Spinal cord (tissue), 10 donors: ENCODE measurements around the gene CAPZA1. TPM values are rescaled to one million over a fixed set of nuclear protein-coding genes. Genes with fewer than 3 reads are reported as not detected.

Experiments used
- DNase-seq, 6 donors: peaks; one replicate each; pipeline versions ENCODE4 v3.0.0 to v3.0.0-alpha.2; 2013 to 2015; ENCODE audit warnings: low spot score in 6 of 6, low read depth in 4 of 6
- H3K27ac ChIP-seq: one replicate; pipeline ENCODE4 v1.5.1; 2013; ENCODE audit warnings: low read depth, low read length, control low read depth
- H3K27me3 ChIP-seq: one replicate; pipeline ENCODE4 v1.6.1; 2013; ENCODE audit warnings: low read length; ENCODE audit not compliant: control insufficient read depth, insufficient read depth
- H3K36me3 ChIP-seq: one replicate; pipeline ENCODE4 v1.6.1; 2013; ENCODE audit warnings: low read length; ENCODE audit not compliant: control insufficient read depth, insufficient read depth
- H3K4me1 ChIP-seq: one replicate; pipeline ENCODE4 v1.6.1; 2013; ENCODE audit warnings: low read length; ENCODE audit not compliant: control insufficient read depth, insufficient read depth
- H3K4me3 ChIP-seq: one replicate; pipeline ENCODE4 v1.5.1; 2013; ENCODE audit warnings: low read depth, low read length, control low read depth
- H3K9me3 ChIP-seq: one replicate; pipeline ENCODE4 v1.6.1; 2013; ENCODE audit warnings: low read length; ENCODE audit not compliant: control insufficient read depth, insufficient read depth
- WGBS: methylation state at CpG from one replicate; pipeline ENCODE4 v1.1.5; 2013; ENCODE audit warnings: missing lambda C conversion rate; ENCODE audit not compliant: insufficient coverage; 5-methylcytosine and 5-hydroxymethylcytosine counted together
- polyA plus RNA-seq, 2 donors: library from polyadenylated mRNA; unstranded; fragments of 120-200 nt; gene quantifications; one replicate each; pipeline ENCODE4 v1.2.1, GENCODE V29; 2013; ENCODE audit not compliant: insufficient read length in 2 of 2
- small RNA-seq: library from RNA; depleted of rRNA; stranded (forward); fragments of <200 nt; gene quantifications from one replicate; pipeline ENCODE3, GENCODE V24; 2014; ENCODE audit warnings: low replicate concordance
- total RNA-seq, 2 donors: library from RNA; depleted of rRNA in 1 of 2; stranded (reverse); fragments of 120-200 nt in 1 of 2; fragments of >200 nt in 1 of 2; gene quantifications; one replicate each; pipeline versions ENCODE4 v1.2.3 to v1.2.4, GENCODE V29; 2013 to 2014
- donor health status: healthy.

Gene CAPZA1
- total and polyA plus RNA-seq, 4 donors, result 76.4 to 148 (median 98.1) TPM

DNA sequence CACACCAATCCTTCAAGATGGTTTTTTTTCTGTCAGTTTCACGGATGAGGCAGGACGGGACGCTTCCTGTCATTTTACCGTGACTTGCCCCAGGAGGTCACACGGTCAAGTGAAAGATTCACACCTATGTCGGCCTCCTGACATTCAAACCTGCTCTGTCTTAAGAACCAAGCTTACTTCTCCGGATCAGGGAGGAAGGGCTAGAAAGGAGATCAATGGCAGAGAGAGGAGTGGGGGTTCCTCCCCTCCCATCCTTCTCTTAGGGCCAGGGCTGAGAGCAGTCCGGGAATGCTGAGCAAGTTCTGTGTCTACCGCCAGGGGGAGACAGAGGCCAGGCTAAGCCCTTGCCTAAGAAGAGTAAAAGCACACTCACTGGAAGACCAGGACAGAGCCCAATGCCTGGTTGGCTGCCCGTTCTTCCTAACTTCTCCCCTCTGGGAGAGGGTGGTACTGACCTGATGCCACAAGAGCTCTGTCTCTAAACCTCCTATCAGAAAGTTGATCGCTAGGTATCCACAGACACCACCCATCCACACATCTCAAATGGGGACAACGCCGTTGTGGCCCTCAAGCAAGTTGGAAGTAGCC is 96.6 kb downstream of the CAPZA1 start:
- Histone ChIP-seq H3K9me3 (no peaks in the 10 kb centered on the region), H3K4me3 (peak overlapping the region; percentile 70), H3K36me3 (no peaks in the 10 kb centered on the region), H3K4me1 (peaks cover 39% of the 10 kb centered on the region), H3K27me3 (peaks cover 19% of the 10 kb centered on the region), H3K27ac (peak overlapping the region; percentile 13)
- 25% methylated on average over 7 of the region's 13 CpGs for WGBS
- peak in 5 of 6 donors; percentile 87 to 98 (median 92) for DNase-seq

DNA sequence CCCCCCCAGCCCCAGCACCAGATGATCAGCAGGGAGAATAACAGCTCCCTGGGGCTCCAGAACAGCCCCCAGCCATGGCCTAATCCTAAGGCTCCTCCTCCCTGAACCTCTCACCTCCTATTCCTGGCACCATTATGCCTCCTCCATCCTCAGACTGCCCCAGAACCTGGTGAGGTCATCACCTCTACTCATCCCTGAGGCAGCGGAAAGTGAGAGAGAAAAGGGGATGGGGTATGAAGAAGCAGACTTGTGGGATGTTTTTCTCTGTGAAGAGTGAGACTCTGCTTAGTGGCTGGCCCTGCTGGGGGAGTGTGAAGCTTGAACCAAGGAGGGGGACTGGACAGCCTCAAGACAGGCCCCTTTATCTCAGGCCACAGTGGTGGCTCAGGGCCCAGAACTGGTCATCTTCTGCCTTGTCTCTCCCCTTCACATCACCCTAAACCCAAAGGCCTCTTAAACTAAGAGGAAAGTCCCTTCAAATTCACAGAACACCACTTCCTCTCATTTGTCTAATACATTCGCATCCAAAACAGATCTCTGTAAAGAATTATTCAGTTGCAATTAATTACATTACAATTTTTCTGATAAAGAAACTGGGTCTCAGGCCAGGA is 97.7 kb downstream of the CAPZA1 start:
- no peak for DNase-seq
- peaks cover 19% of the 10 kb centered on the region for H3K27me3 ChIP-seq
- H3K4me3 ChIP-seq, result no peak overlapping the region
- H3K27ac ChIP-seq, result no peak overlapping the region
- peaks cover 41% of the 10 kb centered on the region for H3K4me1 ChIP-seq
- no CpG with 5 or more reads among the region's 2 CpGs for WGBS
- H3K36me3 ChIP-seq, result no peaks in the 10 kb centered on the region
- H3K9me3 ChIP-seq, result no peaks in the 10 kb centered on the region

DNA sequence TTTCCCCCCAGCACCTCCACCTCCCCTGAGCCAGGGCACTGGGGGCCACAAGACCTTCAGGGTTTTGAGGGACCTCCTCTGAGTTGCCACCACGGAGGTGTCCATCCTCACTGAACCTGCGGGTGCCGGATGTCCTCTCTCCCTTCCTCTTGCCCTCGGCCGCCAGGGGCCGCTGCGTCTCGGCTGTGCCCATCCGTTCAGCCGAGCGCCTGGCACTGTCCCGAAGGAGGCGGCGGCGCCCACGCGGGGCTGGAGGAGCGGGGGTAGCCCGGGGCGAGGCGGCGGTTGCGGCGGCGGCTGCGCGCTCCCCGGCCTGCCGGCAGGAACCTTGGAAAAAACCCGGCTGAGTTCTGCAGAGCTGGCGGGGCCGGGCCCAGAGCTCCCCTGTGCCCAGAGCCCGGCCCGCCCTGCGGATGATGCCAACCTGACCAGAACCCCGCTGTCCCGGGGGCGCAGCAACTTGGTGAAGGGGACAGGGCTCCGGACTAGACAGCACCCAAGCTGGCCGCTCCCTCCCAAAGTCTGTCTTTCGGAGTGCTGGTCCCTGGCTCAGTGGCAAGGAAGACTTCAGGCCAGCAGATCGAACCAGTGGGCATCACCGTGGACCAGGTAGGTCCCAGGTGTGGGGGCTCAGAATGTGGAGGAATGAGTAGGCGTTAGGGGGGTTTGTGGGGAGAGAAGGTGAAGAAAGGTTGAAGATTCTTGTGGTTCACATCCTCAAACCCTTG is 99.2 kb downstream of the CAPZA1 start:
- Histone ChIP-seq H3K4me3 (no peak overlapping the region), H3K27me3 (peaks cover 17% of the 10 kb centered on the region), H3K36me3 (no peaks in the 10 kb centered on the region), H3K4me1 (peaks cover 46% of the 10 kb centered on the region), H3K27ac (no peak overlapping the region), H3K9me3 (no peaks in the 10 kb centered on the region)
- 17% methylated on average over 43 of the region's 44 CpGs for WGBS
- peak in 3 of 6 donors; percentile 48 to 87 (median 79) for DNase-seq

DNA sequence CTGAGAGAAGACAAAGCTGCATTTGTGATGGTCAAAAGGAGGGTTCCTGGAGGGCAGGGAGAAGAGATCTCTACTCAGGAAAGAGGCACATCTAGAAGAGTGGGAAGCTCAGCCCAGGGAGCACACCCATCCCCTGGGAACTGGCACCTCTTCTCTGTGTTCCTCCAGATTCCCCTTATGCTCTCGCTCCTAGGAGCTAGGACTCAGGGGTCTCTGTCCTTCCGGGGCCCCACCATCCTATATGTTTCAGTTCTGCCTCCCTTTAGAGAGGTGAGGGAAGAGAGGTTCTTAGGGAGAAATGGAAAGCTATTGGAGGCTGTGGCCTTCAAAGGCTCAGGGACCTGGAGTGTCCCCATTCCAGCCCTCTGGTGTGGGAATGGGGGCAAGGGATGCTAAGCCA is 100.1 kb downstream of the CAPZA1 start:
- Histone ChIP-seq H3K27ac (no peak overlapping the region), H3K4me1 (peaks cover 38% of the 10 kb centered on the region), H3K4me3 (no peak overlapping the region), H3K36me3 (no peaks in the 10 kb centered on the region), H3K9me3 (no peaks in the 10 kb centered on the region), H3K27me3 (peaks cover 10% of the 10 kb centered on the region)
- no CpG with 5 or more reads among the region's 2 CpGs for WGBS
- no peak for DNase-seq

DNA sequence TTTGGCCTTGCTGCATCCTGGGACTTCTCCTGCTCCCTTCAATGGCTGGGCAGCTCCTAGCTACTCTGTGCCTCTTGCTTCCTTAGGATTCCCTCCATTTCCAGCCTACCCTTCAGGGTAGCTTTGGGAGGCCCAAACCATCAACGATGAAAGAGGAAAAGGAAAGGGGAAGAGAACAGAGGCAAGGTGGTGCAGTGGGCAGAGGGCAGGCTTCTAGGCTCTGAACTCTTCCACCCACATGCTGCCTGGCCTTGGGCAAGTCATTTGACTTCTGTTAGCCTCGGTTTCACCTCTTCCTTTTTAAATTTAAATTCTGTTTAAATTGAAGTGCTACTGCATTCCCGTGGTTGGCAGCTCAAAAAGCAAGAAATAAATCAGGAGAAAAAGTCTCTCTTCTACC is 101.2 kb downstream of the CAPZA1 start:
- Histone ChIP-seq H3K9me3 (no peaks in the 10 kb centered on the region), H3K36me3 (no peaks in the 10 kb centered on the region), H3K4me1 (peaks cover 30% of the 10 kb centered on the region), H3K27ac (no peak overlapping the region), H3K4me3 (no peak overlapping the region), H3K27me3 (peaks cover 9% of the 10 kb centered on the region)
- no CpG with 5 or more reads among the region's 3 CpGs for WGBS
- no peak for DNase-seq

Small RNA genes lying within 50 kb of the gene (small RNA-seq; reads per million reads assigned to genes)
- gene RNU7-70P, result not detected

Other genes with a start within 250 kb of the CAPZA1 start
- 10 to 100 TPM; 16.9 to 17.0 TPM for gene CTTNBP2NL, start 223.6 kb upstream of the CAPZA1 start, total RNA-seq
- 10 to 100 TPM; 23.6 to 25.8 TPM for gene CTTNBP2NL, start 223.6 kb upstream of the CAPZA1 start, polyA plus RNA-seq
- 10 to 100 TPM in 1 of 2 donors, 1 to 10 TPM in 1; 9.9 to 19.0 TPM for gene WNT2B, start 110.9 kb upstream of the CAPZA1 start, total RNA-seq
- gene WNT2B, start 110.9 kb upstream of the CAPZA1 start, polyA plus RNA-seq, result 10 to 100 TPM in 1 of 2 donors, 1 to 10 TPM in 1; 3.5 to 10.4 TPM
- 10 to 100 TPM; 27.6 to 40.9 TPM for gene ST7L, start 691 bp upstream of the CAPZA1 start, total RNA-seq
- 10 to 100 TPM; 21.3 to 28.0 TPM for gene ST7L, start 691 bp upstream of the CAPZA1 start, polyA plus RNA-seq
- gene MOV10, start 54.8 kb downstream of the CAPZA1 start, total RNA-seq, result 10 to 100 TPM; 17.0 to 58.5 TPM
- 10 to 100 TPM; 38.8 to 58.1 TPM for gene MOV10, start 54.8 kb downstream of the CAPZA1 start, polyA plus RNA-seq
- 100 to 1,000 TPM in 1 of 2 donors, 10 to 100 TPM in 1; 96.7 to 282 TPM for gene RHOC, start 87.3 kb downstream of the CAPZA1 start, total RNA-seq
- 100 to 1,000 TPM; 203 to 243 TPM for gene RHOC, start 87.3 kb downstream of the CAPZA1 start, polyA plus RNA-seq
- 1 to 10 TPM; 2.2 to 5.0 TPM for gene PPM1J, start 95.5 kb downstream of the CAPZA1 start, total RNA-seq
- gene PPM1J, start 95.5 kb downstream of the CAPZA1 start, polyA plus RNA-seq, result 1 to 10 TPM; 6.1 to 7.4 TPM